Suprapubic skin (tissue), 4 donors: ENCODE data around the gene ANKRD66. TPM values are rescaled to one million over a fixed set of nuclear protein-coding genes. Genes with fewer than 3 reads are reported as not detected.

Experiments
- DNase-seq, 2 donors: peaks; one replicate each; pipeline ENCODE4 v3.0.0-alpha.2; 2019; ENCODE audit warnings: low spot score in 2 of 2
- H3K27ac ChIP-seq: fragments of 200-600 bp; sonication (generic); one replicate; pipeline ENCODE4 v1.5.1; 2019
- H3K27me3 ChIP-seq: fragments of 200-600 bp; sonication (generic); one replicate; pipeline ENCODE4 v1.5.1; 2019
- H3K36me3 ChIP-seq: fragments of 200-600 bp; sonication (generic); one replicate; pipeline ENCODE4 v1.5.1; 2019
- H3K4me1 ChIP-seq: fragments of 200-600 bp; sonication (generic); one replicate; pipeline ENCODE4 v1.5.1; 2019
- H3K4me3 ChIP-seq: fragments of 200-600 bp; sonication (generic); one replicate; pipeline ENCODE4 v1.5.1; 2019; ENCODE audit warnings: mild to moderate bottlenecking
- H3K9me3 ChIP-seq: fragments of 200-600 bp; sonication (generic); one replicate; pipeline ENCODE4 v1.5.1; 2019
- CTCF ChIP-seq, 2 donors: fragments of 200-600 bp in 1 of 2; fragments of 450-650 bp in 1 of 2; sonication (generic) in 1 of 2; IDR thresholded peaks; one replicate each; pipeline ENCODE4 v1.5.1; 2016 to 2019; ENCODE audit warnings: antibody characterized with exemption in 2 of 2, mild to moderate bottlenecking in 1 of 2, moderate library complexity in 1 of 2
- EP300 ChIP-seq: sonication (generic); formaldehyde crosslinking; IDR thresholded peaks from one replicate; pipeline ENCODE4 v1.6.1; 2017; ENCODE audit warnings: antibody characterized with exemption
- POLR2A ChIP-seq, 2 donors: fragments of 450-650 bp; IDR thresholded peaks; one replicate each; pipeline ENCODE4 v1.6.1; 2017; ENCODE audit warnings: antibody characterized with exemption in 2 of 2, mild to moderate bottlenecking in 2 of 2, moderate library complexity in 2 of 2
- POLR2AphosphoS5 ChIP-seq, 3 donors: sonication (generic); formaldehyde crosslinking; IDR thresholded peaks; one replicate each; pipeline ENCODE4 v1.6.1; 2017; ENCODE audit warnings: antibody characterized with exemption in 3 of 3
- WGBS: methylation state at CpG from one replicate; pipeline ENCODE4 v1.1.5; 2018; 5-methylcytosine and 5-hydroxymethylcytosine counted together
- total RNA-seq, 4 donors: library from RNA; depleted of rRNA; stranded (reverse); fragments of >200 nt; gene quantifications; one replicate each; pipeline ENCODE4 v1.1.0, GENCODE V29; 2016

The ANKRD66 gene
- total RNA-seq: not detected

GRCh38 chr6:46746696-46747095 is at the start of gene ANKRD66:
ANKRD66 (plus strand) TSS chr6:46746933; CDS start chr6:46751949, 5,016 bp downstream.
- H3K36me3 ChIP-seq: no peaks in the 10 kb centered on the region
- no peaks in the 10 kb centered on the region for H3K9me3 ChIP-seq
- no peak for DNase-seq
- 22% methylated on average over 1 of the region's 1 CpG for WGBS
- TF ChIP-seq EP300 (no peak), CTCF (IDR thresholded peaks at IDR 0.05) (no peak), POLR2AphosphoS5 (IDR thresholded peaks at IDR 0.05) (no peak), POLR2A (IDR thresholded peaks at IDR 0.05) (no peak)
- H3K4me3 ChIP-seq: no peak within 1 kb of the TSS
- no peaks in the 10 kb centered on the region for H3K27me3 ChIP-seq
- no peaks in the 10 kb centered on the region for H3K4me1 ChIP-seq
- no peak within 1 kb of the TSS for H3K27ac ChIP-seq

GRCh38 chr6:46699970-46700369 is 46.8 kb upstream of the ANKRD66 start:
- H3K27me3 ChIP-seq: no peaks in the 10 kb centered on the region
- H3K9me3 ChIP-seq: no peaks in the 10 kb centered on the region
- WGBS: 49% methylated on average over 1 of the region's 1 CpG
- H3K4me3 ChIP-seq: no peak overlapping the region
- no peaks in the 10 kb centered on the region for H3K36me3 ChIP-seq
- H3K4me1 ChIP-seq: no peaks in the 10 kb centered on the region
- DNase-seq: no peak
- H3K27ac ChIP-seq: no peak overlapping the region
- TF ChIP-seq EP300 (no peak), CTCF (IDR thresholded peaks at IDR 0.05) (no peak)

GRCh38 chr6:46704562-46704961 is 42.2 kb upstream of the ANKRD66 start:
- Histone ChIP-seq H3K36me3 (no peaks in the 10 kb centered on the region), H3K27ac (no peak overlapping the region), H3K27me3 (no peaks in the 10 kb centered on the region), H3K4me1 (no peaks in the 10 kb centered on the region), H3K4me3 (no peak overlapping the region), H3K9me3 (no peaks in the 10 kb centered on the region)
- 2% methylated on average over 3 of the region's 3 CpGs for WGBS
- TF ChIP-seq EP300 (no peak), POLR2A (IDR thresholded peaks at IDR 0.05) (no peak), POLR2AphosphoS5 (IDR thresholded peaks at IDR 0.05) (no peak), CTCF (IDR thresholded peaks at IDR 0.05) (no peak)
- DNase-seq: no peak

GRCh38 chr6:46706464-46706863 is 40.3 kb upstream of the ANKRD66 start:
- no peaks in the 10 kb centered on the region for H3K36me3 ChIP-seq
- no peak overlapping the region for H3K4me3 ChIP-seq
- no peaks in the 10 kb centered on the region for H3K27me3 ChIP-seq
- 76% methylated on average over 2 of the region's 2 CpGs for WGBS
- no peak for TF ChIP-seq POLR2A (IDR thresholded peaks at IDR 0.05)
- TF ChIP-seq EP300: no peak
- no peak for TF ChIP-seq POLR2AphosphoS5 (IDR thresholded peaks at IDR 0.05)
- TF ChIP-seq CTCF (IDR thresholded peaks at IDR 0.05): no peak
- no peaks in the 10 kb centered on the region for H3K9me3 ChIP-seq
- H3K27ac ChIP-seq: no peak overlapping the region
- no peaks in the 10 kb centered on the region for H3K4me1 ChIP-seq
- no peak for DNase-seq

GRCh38 chr6:46711491-46711890 is 35.2 kb upstream of the ANKRD66 start:
- DNase-seq: no peak
- no peak overlapping the region for H3K4me3 ChIP-seq
- TF ChIP-seq EP300: no peak
- TF ChIP-seq POLR2A (IDR thresholded peaks at IDR 0.05): no peak
- TF ChIP-seq CTCF (IDR thresholded peaks at IDR 0.05): no peak
- H3K4me1 ChIP-seq: no peaks in the 10 kb centered on the region
- no peaks in the 10 kb centered on the region for H3K27me3 ChIP-seq
- no peak overlapping the region for H3K27ac ChIP-seq
- 89% methylated on average over 1 of the region's 1 CpG for WGBS
- no peaks in the 10 kb centered on the region for H3K36me3 ChIP-seq
- H3K9me3 ChIP-seq: no peaks in the 10 kb centered on the region
